ENCODE data around the gene FGF14.

DNA sequence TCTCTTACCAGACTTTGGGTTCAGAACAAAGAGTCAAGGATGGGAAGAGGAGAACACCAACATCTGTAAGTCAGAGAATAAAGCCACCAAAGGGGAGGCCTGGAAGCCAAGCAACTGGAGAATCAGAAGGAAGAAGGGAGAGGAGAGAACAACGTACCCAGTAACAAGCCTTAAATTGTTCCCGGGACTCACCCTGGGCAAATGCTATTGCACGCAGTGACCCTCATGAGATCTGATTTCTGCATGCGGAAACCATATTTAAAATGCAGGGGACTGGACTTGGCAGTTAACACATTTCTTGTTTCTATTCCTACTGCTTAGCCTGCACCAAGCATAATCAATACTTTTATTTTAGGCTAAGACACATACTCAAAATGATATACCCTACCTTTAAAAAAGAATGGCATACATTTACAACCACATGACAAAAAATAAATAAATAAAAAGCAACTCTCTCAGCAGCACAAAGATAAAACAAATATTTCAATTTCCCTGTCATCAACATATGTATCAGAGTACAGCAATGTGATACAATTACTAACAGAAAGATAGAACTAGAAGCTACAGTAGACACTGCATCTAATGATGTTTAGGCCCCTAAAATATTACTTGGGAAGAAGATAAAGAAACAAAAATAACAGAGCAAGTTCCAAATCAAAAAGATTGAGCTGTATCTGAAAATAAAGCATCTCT, 534.8 kb downstream of the FGF14 start:
- TF ChIP-seq, protein P1, sequence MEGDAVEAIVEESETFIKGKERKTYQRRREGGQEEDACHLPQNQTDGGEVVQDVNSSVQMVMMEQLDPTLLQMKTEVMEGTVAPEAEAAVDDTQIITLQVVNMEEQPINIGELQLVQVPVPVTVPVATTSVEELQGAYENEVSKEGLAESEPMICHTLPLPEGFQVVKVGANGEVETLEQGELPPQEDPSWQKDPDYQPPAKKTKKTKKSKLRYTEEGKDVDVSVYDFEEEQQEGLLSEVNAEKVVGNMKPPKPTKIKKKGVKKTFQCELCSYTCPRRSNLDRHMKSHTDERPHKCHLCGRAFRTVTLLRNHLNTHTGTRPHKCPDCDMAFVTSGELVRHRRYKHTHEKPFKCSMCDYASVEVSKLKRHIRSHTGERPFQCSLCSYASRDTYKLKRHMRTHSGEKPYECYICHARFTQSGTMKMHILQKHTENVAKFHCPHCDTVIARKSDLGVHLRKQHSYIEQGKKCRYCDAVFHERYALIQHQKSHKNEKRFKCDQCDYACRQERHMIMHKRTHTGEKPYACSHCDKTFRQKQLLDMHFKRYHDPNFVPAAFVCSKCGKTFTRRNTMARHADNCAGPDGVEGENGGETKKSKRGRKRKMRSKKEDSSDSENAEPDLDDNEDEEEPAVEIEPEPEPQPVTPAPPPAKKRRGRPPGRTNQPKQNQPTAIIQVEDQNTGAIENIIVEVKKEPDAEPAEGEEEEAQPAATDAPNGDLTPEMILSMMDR (IDR thresholded peaks at IDR 0.05; ENCODE audit: insufficient read depth, low read depth, low read length): no peak
- no peak for TF ChIP-seq EZH2 (IDR thresholded peaks at IDR 0.05; ENCODE audit: insufficient read depth, low read length)

Data from astrocyte (in vitro differentiated cells and primary cell).